ENCODE results near the gene CHAD. TPM values are rescaled to one million over a fixed set of nuclear protein-coding genes. Genes with fewer than 3 reads are reported as not detected.

CHAD gene
- total and polyA plus RNA-seq, 2 of the 4 experiments (the other 2 are of a cell fraction), result 0.03 TPM; not detected in 1

- Histone ChIP-seq H3K9me3 (ENCODE audit: control insufficient read depth, insufficient read depth, low read length) (no peaks in the 10 kb centered on the region), H2BK15ac (ENCODE audit: low read depth, low read length) (no peak overlapping the region), H3K9me1 (ENCODE audit: insufficient read depth, low read length) (peaks cover 2% of the 10 kb centered on the region; the same call in 1 of the 2 replicates), H2BK120ac (ENCODE audit: low read depth, low read length) (peak overlapping the region; percentile 23; the same call in 1 of the 2 replicates), H4K5ac (ENCODE audit: low read depth, low read length) (no peak overlapping the region; the same call in 1 of the 2 replicates), H3K36me3 (ENCODE audit: control insufficient read depth, insufficient read depth, low read length) (peaks cover 18% of the 10 kb centered on the region), H2AFZ (replicated peaks; ENCODE audit: low read length, poor library complexity) (peak overlapping the region; percentile 43), H3K56ac (ENCODE audit: extremely low read depth, insufficient read depth, low read length) (no peak overlapping the region), H3K4ac (ENCODE audit: low read depth, low read length) (peak overlapping the region; percentile 30), H3K23ac (ENCODE audit: low read depth, low read length) (no peak overlapping the region), H3K4me3 (ENCODE audit: insufficient read depth, low read depth, low read length) (no peak overlapping the region), H3K18ac (ENCODE audit: low read depth, low read length) (no peak overlapping the region), H3K4me2 (ENCODE audit: low read depth, low read length) (no peak overlapping the region), H2BK20ac (ENCODE audit: low read depth, low read length) (0 out of 2 replicates have a peak overlapping the region, but pooled peaks have one; percentile 5), H2BK5ac (ENCODE audit: low read depth, low read length, poor library complexity, severe bottlenecking) (no peak overlapping the region), H4K91ac (ENCODE audit: insufficient read depth, low read depth, low read length) (no peak overlapping the region), H3K14ac (replicated peaks; ENCODE audit: low read depth, low read length) (no peak overlapping the region), H3K9ac (ENCODE audit: low read depth, low read length) (no peak overlapping the region), H3K79me1 (ENCODE audit: low read depth in 1 of 2, low read length in 2 of 2) (peaks cover 11 to 32% of the 10 kb centered on the region in 2 experiments; a peak in 3 of 4 replicates), H2AK9ac (replicated peaks; ENCODE audit: low read depth, low read length, poor library complexity) (peak overlapping the region; percentile 75), H3K27ac (ENCODE audit: insufficient read depth, low read length) (peak overlapping the region; percentile 13; the same call in 1 of the 2 replicates), H2AK5ac (ENCODE audit: low read depth, low read length) (peak overlapping the region; percentile 28; the same call in 1 of the 2 replicates), H4K20me1 (ENCODE audit: insufficient read depth, low read length) (peaks cover 8% of the 10 kb centered on the region; the same call in 1 of the 2 replicates), H4K8ac (ENCODE audit: low read depth in 2 of 2, low read length in 2 of 2) (no peak overlapping the region), H3K27me3 (ENCODE audit: control insufficient read depth, insufficient read depth, low read length) (no peaks in the 10 kb centered on the region), H3K4me1 (ENCODE audit: control insufficient read depth, insufficient read depth, low read length) (peaks cover 4% of the 10 kb centered on the region)
- intact Hi-C loops (cut with micrococcal nuclease), result loop anchor here (5.0 kb wide), 1 partner anchor 359 kb away; no protein-coding TSS in a partner anchor
- POLR2A ChIA-PET (ENCODE audit: unreplicated experiment), result no interaction called here
- ATAC-seq (ENCODE audit: low read depth) (no peak), DNase-seq (no peak)
- CTCF ChIA-PET, result interaction anchor here (0.6 to 1.4 kb wide), 9 partner anchors 15 to 971 kb away, joined by 3 to 6 read pairs (median 3); no protein-coding TSS in a partner anchor
- in situ Hi-C loops (cut with MboI; ENCODE audit: low sequenced_read_pairs), result loop anchor here (10.0 kb wide), 1 partner anchor 212 kb away; no protein-coding TSS in a partner anchor
- WGBS, 2 experiments (ENCODE audit: extremely low coverage in 2 of 2, insufficient read length in 1 of 2), result 60% methylated on average over 2 of the region's 5 CpGs; no CpG with 5 or more reads in 1 of the 2 experiments
- dilution Hi-C loops (cut with HindIII; ENCODE audit: low sequenced_read_pairs, unreplicated experiment), result no loop called here
- TF ChIP-seq POLR2A (IDR thresholded peaks at IDR 0.05; ENCODE audit: low read depth, low read length), result no peak
- TF ChIP-seq MXI1 (IDR thresholded peaks at IDR 0.05; ENCODE audit: borderline replicate concordance, low read depth, low read length), result no peak
- no peak for TF ChIP-seq BHLHE40 (IDR thresholded peaks at IDR 0.05; ENCODE audit: low read depth, low read length)
- TF ChIP-seq CEBPB (IDR thresholded peaks at IDR 0.05; ENCODE audit: low read depth, low read length), result no peak
- no peak for TF ChIP-seq CHD1 (IDR thresholded peaks at IDR 0.05; ENCODE audit: low read depth, low read length)
- no peak for TF ChIP-seq SMC3 (IDR thresholded peaks at IDR 0.05; ENCODE audit: low read depth, low read length)
- no peak for TF ChIP-seq CTCF (conservative IDR thresholded peaks at IDR 0.05; ENCODE audit: low read depth, low read length)
- no peak for TF ChIP-seq FOS (IDR thresholded peaks at IDR 0.05; ENCODE audit: low read depth, low read length)
- no peak for TF ChIP-seq NFE2L2 (IDR thresholded peaks at IDR 0.05; ENCODE audit: low read depth, low read length)
- no peak for TF ChIP-seq RFX5 (IDR thresholded peaks at IDR 0.05; ENCODE audit: low read depth, low read length)
- TF ChIP-seq USF2 (IDR thresholded peaks at IDR 0.05; ENCODE audit: low read depth, low read length), result no peak
- no peak for TF ChIP-seq MAFK (IDR thresholded peaks at IDR 0.05; ENCODE audit: low read depth, low read length)
- TF ChIP-seq RAD21 (IDR thresholded peaks at IDR 0.05; ENCODE audit: low read length), result no peak
- no peak for TF ChIP-seq RCOR1 (IDR thresholded peaks at IDR 0.05; ENCODE audit: insufficient replicate concordance, low read length)
- no peak for TF ChIP-seq MAZ (IDR thresholded peaks at IDR 0.05; ENCODE audit: borderline replicate concordance, low read depth, low read length)
- TF ChIP-seq ELK1 (IDR thresholded peaks at IDR 0.05; ENCODE audit: borderline replicate concordance, low read depth, low read length), result no peak
- BruUV-seq (replicated peaks), result no TSS peak
These were observed 14.6 kb upstream of the CHAD start for GRCh38 chr17:50483266-50483665.
